ENCODE data around the gene KCNMB2. TPM values are rescaled to one million over a fixed set of nuclear protein-coding genes. Genes with fewer than 3 reads are reported as not detected.

The KCNMB2 gene
- total RNA-seq, 2 donors from 2014 or later = 0.42 to 0.72 TPM

- no peak for TF ChIP-seq CTCF (IDR thresholded peaks at IDR 0.05)
- no peaks in the 10 kb centered on the region for H3K27me3 ChIP-seq
- no peak overlapping the region for H3K27ac ChIP-seq
- H3K4me1 ChIP-seq = no peaks in the 10 kb centered on the region
- H3K9ac ChIP-seq (ENCODE audit: low read depth in 2 of 2, low read length in 2 of 2) = no peak overlapping the region
- no peaks in the 10 kb centered on the region for H3K9me3 ChIP-seq
- intact Hi-C loops (cut with DNase I) = no loop called here
- H3K4me3 ChIP-seq = no peak overlapping the region
- DNase-seq = no peak
- H3K36me3 ChIP-seq = no peaks in the 10 kb centered on the region
These were observed 309.3 kb downstream of the KCNMB2 start for GRCh38 chr3:178845420-178846118.

GRCh38 chr3:178847190-178847589 lies 311.0 kb downstream of the KCNMB2 start:
- no peak for DNase-seq
- Histone ChIP-seq H3K27me3 (no peaks in the 10 kb centered on the region), H3K4me3 (no peak overlapping the region), H3K36me3 (no peaks in the 10 kb centered on the region), H3K9ac (ENCODE audit: low read depth in 2 of 2, low read length in 2 of 2) (no peak overlapping the region), H3K4me1 (no peaks in the 10 kb centered on the region), H3K27ac (no peak overlapping the region), H3K9me3 (no peaks in the 10 kb centered on the region)
- no peak for TF ChIP-seq CTCF (IDR thresholded peaks at IDR 0.05)
- intact Hi-C loops (cut with DNase I) = no loop called here

- H3K36me3 ChIP-seq = no peaks in the 10 kb centered on the region
- no peak for TF ChIP-seq CTCF (IDR thresholded peaks at IDR 0.05)
- no peaks in the 10 kb centered on the region for H3K4me1 ChIP-seq
- no peaks in the 10 kb centered on the region for H3K27me3 ChIP-seq
- intact Hi-C loops (cut with DNase I) = no loop called here
- no peak overlapping the region for H3K9ac ChIP-seq (ENCODE audit: low read depth in 2 of 2, low read length in 2 of 2)
- H3K9me3 ChIP-seq = no peaks in the 10 kb centered on the region
- no peak overlapping the region for H3K4me3 ChIP-seq
- H3K27ac ChIP-seq = no peak overlapping the region
- DNase-seq = no peak
These were observed 313.1 kb downstream of the KCNMB2 start for GRCh38 chr3:178849199-178849910.

GRCh38 chr3:178850450-178851190 lies 314.4 kb downstream of the KCNMB2 start:
- no peaks in the 10 kb centered on the region for H3K9me3 ChIP-seq
- intact Hi-C loops (cut with DNase I) = no loop called here
- no peaks in the 10 kb centered on the region for H3K36me3 ChIP-seq
- H3K27ac ChIP-seq = no peak overlapping the region
- no peak overlapping the region for H3K9ac ChIP-seq (ENCODE audit: low read depth in 2 of 2, low read length in 2 of 2)
- no peak overlapping the region for H3K4me3 ChIP-seq
- no peaks in the 10 kb centered on the region for H3K27me3 ChIP-seq
- TF ChIP-seq CTCF (IDR thresholded peaks at IDR 0.05) = no peak
- no peaks in the 10 kb centered on the region for H3K4me1 ChIP-seq
- DNase-seq = no peak

- Histone ChIP-seq H3K4me3 (no peak overlapping the region), H3K36me3 (no peaks in the 10 kb centered on the region), H3K9ac (ENCODE audit: low read depth in 2 of 2, low read length in 2 of 2) (no peak overlapping the region), H3K4me1 (no peaks in the 10 kb centered on the region), H3K9me3 (no peaks in the 10 kb centered on the region), H3K27me3 (no peaks in the 10 kb centered on the region), H3K27ac (no peak overlapping the region)
- TF ChIP-seq CTCF (IDR thresholded peaks at IDR 0.05) = no peak
- DNase-seq = no peak
- intact Hi-C loops (cut with DNase I) = no loop called here
These were observed 315.3 kb downstream of the KCNMB2 start for GRCh38 chr3:178851564-178851963.

Measured in colonic mucosa (tissue), 4 donors.